Hematopoietic multipotent progenitor cell treated with erythropoietin and hydrocortisone succinate and interleukin-3 and kit ligand, for 17 days (in vitro differentiated cells): ENCODE data around the gene ARMH1.
"Not testable (repeated sequence)": the region's sequence is repeated elsewhere in the genome, so short reads cannot be mapped to it uniquely, and the experiment has no call there.

Source experiments
- DNase-seq: peaks from one replicate; pipeline ENCODE4 v3.0.0-alpha.2; 2015; ENCODE audit warnings: low spot score

ARMH1 gene

GRCh38 chr1:44644806-44645205 lies 29.7 kb upstream of the ARMH1 start:
- no peak for DNase-seq

GRCh38 chr1:44645476-44646244 lies 28.9 kb upstream of the ARMH1 start:
- no peak for DNase-seq

GRCh38 chr1:44646261-44647110 lies 28.0 kb upstream of the ARMH1 start:
- DNase-seq, result no peak

- DNase-seq, result no peak
Measured at GRCh38 chr1:44647896-44648295, 26.6 kb upstream of the ARMH1 start.

GRCh38 chr1:44648529-44649250 lies 25.8 kb upstream of the ARMH1 start:
- DNase-seq, result no peak

- no peak for DNase-seq
Measured at GRCh38 chr1:44649788-44650158, 24.7 kb upstream of the ARMH1 start.

GRCh38 chr1:44650159-44650831 lies 24.2 kb upstream of the ARMH1 start:
- no peak for DNase-seq

- no peak for DNase-seq
Measured at GRCh38 chr1:44651069-44651468, 23.4 kb upstream of the ARMH1 start.

GRCh38 chr1:44652445-44653106 lies 21.9 kb upstream of the ARMH1 start:
- peak; percentile 87 for DNase-seq

GRCh38 chr1:44653107-44653964 lies 21.2 kb upstream of the ARMH1 start:
- no peak for DNase-seq

- no peak for DNase-seq
Measured at GRCh38 chr1:44654621-44655187, 19.8 kb upstream of the ARMH1 start.

GRCh38 chr1:44655609-44656008 lies 18.9 kb upstream of the ARMH1 start:
- DNase-seq, result no peak

- DNase-seq, result no peak
Measured at GRCh38 chr1:44659566-44659965, 14.9 kb upstream of the ARMH1 start.

- no peak for DNase-seq
Measured at GRCh38 chr1:44660176-44660575, 14.3 kb upstream of the ARMH1 start.

GRCh38 chr1:44661781-44662682 lies 12.5 kb upstream of the ARMH1 start:
- no peak for DNase-seq

GRCh38 chr1:44662683-44663030 lies 11.9 kb upstream of the ARMH1 start:
- no peak for DNase-seq

- no peak for DNase-seq
Measured at GRCh38 chr1:44663417-44663816, 11.1 kb upstream of the ARMH1 start.

GRCh38 chr1:44664730-44665370 lies 9.7 kb upstream of the ARMH1 start:
- no peak for DNase-seq

GRCh38 chr1:44666719-44667118 lies 7.8 kb upstream of the ARMH1 start:
- not testable (repeated sequence) for DNase-seq
